HEK293 (cell line): ENCODE results near the gene KRTAP5-1.

Experiments
- HOXA7 ChIP-seq: sonication (generic); formaldehyde crosslinking; IDR thresholded peaks from 2 replicates; pipeline ENCODE4 v1.8.1; 2022; ENCODE audit warnings: missing genetic modification reagents, borderline replicate concordance
- IKZF3 ChIP-seq: fragments of 450-650 bp; IDR thresholded peaks from 2 replicates; pipeline ENCODE4 v1.5.0; 2018; ENCODE audit warnings: missing biosample characterization, mild to moderate bottlenecking, missing genetic modification characterization, moderate library complexity
- KLF1 ChIP-seq: fragments of 450-650 bp; formaldehyde crosslinking; IDR thresholded peaks from 2 replicates; pipeline ENCODE4 v1.5.1; 2016; ENCODE audit warnings: missing biosample characterization, missing genetic modification characterization
- KLF8 ChIP-seq: fragments of 450-650 bp; formaldehyde crosslinking; IDR thresholded peaks from 2 replicates; pipeline ENCODE4 v1.5.1; 2016; ENCODE audit warnings: missing biosample characterization, missing genetic modification characterization
- MZF1 ChIP-seq: fragments of 450-650 bp; formaldehyde crosslinking; IDR thresholded peaks from 2 replicates; pipeline ENCODE4 v1.5.1; 2017; ENCODE audit warnings: missing biosample characterization, missing genetic modification characterization, borderline replicate concordance
- REPIN1 ChIP-seq: fragments of 450-650 bp; formaldehyde crosslinking; IDR thresholded peaks from 2 replicates; pipeline ENCODE4 v1.5.1; 2017; ENCODE audit warnings: missing biosample characterization, missing genetic modification characterization, low read depth
- SCRT2 ChIP-seq: fragments of 450-650 bp; formaldehyde crosslinking; IDR thresholded peaks from 2 replicates; pipeline ENCODE4 v1.5.1; 2016; ENCODE audit warnings: missing biosample characterization, missing genetic modification characterization
- SP2 ChIP-seq: fragments of 450-650 bp; formaldehyde crosslinking; IDR thresholded peaks from 2 replicates; pipeline ENCODE4 v1.5.1; 2016; ENCODE audit warnings: missing biosample characterization, missing genetic modification characterization
- SP3 ChIP-seq: fragments of 450-650 bp; formaldehyde crosslinking; IDR thresholded peaks from 2 replicates; pipeline ENCODE4 v1.5.1; 2016; ENCODE audit warnings: missing biosample characterization, missing genetic modification characterization
- WT1 ChIP-seq: fragments of 450-650 bp; formaldehyde crosslinking; IDR thresholded peaks from 2 replicates; pipeline ENCODE4 v1.5.1; 2016; ENCODE audit warnings: missing biosample characterization, missing genetic modification characterization
- ZBTB10 ChIP-seq: fragments of 450-650 bp; formaldehyde crosslinking; IDR thresholded peaks from 2 replicates; pipeline ENCODE4 v1.5.1; 2016; ENCODE audit warnings: missing biosample characterization, missing genetic modification characterization
- ZBTB21 ChIP-seq: fragments of 450-650 bp; formaldehyde crosslinking; IDR thresholded peaks from 2 replicates; pipeline ENCODE4 v1.5.1; 2017; ENCODE audit warnings: missing biosample characterization, missing genetic modification characterization
- ZFP3 ChIP-seq: fragments of 450-650 bp; formaldehyde crosslinking; IDR thresholded peaks from 2 replicates; pipeline ENCODE4 v1.5.1; 2016; ENCODE audit warnings: low read depth, missing biosample characterization, missing genetic modification characterization
- ZNF138 ChIP-seq: fragments of 450-650 bp; formaldehyde crosslinking; IDR thresholded peaks from 2 replicates; pipeline ENCODE4 v1.5.1; 2016; ENCODE audit warnings: missing biosample characterization, missing genetic modification characterization, borderline replicate concordance
- ZNF155 ChIP-seq: fragments of 450-650 bp; formaldehyde crosslinking; IDR thresholded peaks from 2 replicates; pipeline ENCODE4 v1.5.1; 2016; ENCODE audit warnings: missing biosample characterization, missing genetic modification characterization
- ZNF174 ChIP-seq: fragments of 450-650 bp; formaldehyde crosslinking; IDR thresholded peaks from 2 replicates; pipeline ENCODE4 v1.5.0; 2017; ENCODE audit warnings: missing biosample characterization, mild to moderate bottlenecking, missing genetic modification characterization
- ZNF292 ChIP-seq: fragments of 450-650 bp; formaldehyde crosslinking; IDR thresholded peaks from 2 replicates; pipeline ENCODE4 v1.5.1; 2016; ENCODE audit warnings: low read depth, missing biosample characterization, missing genetic modification characterization, borderline replicate concordance
- ZNF311 ChIP-seq: fragments of 450-650 bp; formaldehyde crosslinking; IDR thresholded peaks from 2 replicates; pipeline ENCODE4 v1.5.1; 2017; ENCODE audit warnings: missing biosample characterization, missing genetic modification characterization, borderline replicate concordance
- ZNF391 ChIP-seq: fragments of 450-650 bp; formaldehyde crosslinking; IDR thresholded peaks from 2 replicates; pipeline ENCODE4 v1.5.1; 2016; ENCODE audit warnings: low read depth, missing biosample characterization, missing genetic modification characterization, borderline replicate concordance
- ZNF521 ChIP-seq: fragments of 450-650 bp; formaldehyde crosslinking; IDR thresholded peaks from 2 replicates; pipeline ENCODE4 v1.5.1; 2017; ENCODE audit warnings: missing biosample characterization, mild to moderate bottlenecking, missing genetic modification characterization
- ZNF580 ChIP-seq: fragments of 450-650 bp; formaldehyde crosslinking; IDR thresholded peaks from 2 replicates; pipeline ENCODE4 v1.5.1; 2016; ENCODE audit warnings: missing biosample characterization, missing genetic modification characterization
- ZNF585B ChIP-seq: fragments of 450-650 bp; formaldehyde crosslinking; IDR thresholded peaks from 2 replicates; pipeline ENCODE4 v1.5.1; 2016; ENCODE audit warnings: missing biosample characterization, missing genetic modification characterization
- ZNF654 ChIP-seq: fragments of 450-650 bp; formaldehyde crosslinking; IDR thresholded peaks from 2 replicates; pipeline ENCODE4 v1.5.1; 2016; ENCODE audit warnings: low read depth, missing biosample characterization, missing genetic modification characterization
- ZNF664 ChIP-seq: fragments of 450-650 bp; formaldehyde crosslinking; IDR thresholded peaks from 2 replicates; pipeline ENCODE4 v1.5.1; 2016; ENCODE audit warnings: missing biosample characterization, missing genetic modification characterization
- ZNF677 ChIP-seq: fragments of 450-650 bp; IDR thresholded peaks from 2 replicates; pipeline ENCODE4 v1.5.0; 2018; ENCODE audit warnings: missing biosample characterization, mild to moderate bottlenecking, missing genetic modification characterization, moderate library complexity
- ZNF777 ChIP-seq: fragments of 450-650 bp; formaldehyde crosslinking; IDR thresholded peaks from 2 replicates; pipeline ENCODE4 v1.5.1; 2017; ENCODE audit warnings: missing biosample characterization, missing genetic modification characterization, borderline replicate concordance
- ZNF785 ChIP-seq: fragments of 450-650 bp; formaldehyde crosslinking; IDR thresholded peaks from 2 replicates; pipeline ENCODE4 v1.5.1; 2016; ENCODE audit warnings: missing biosample characterization, missing genetic modification characterization
- TF ChIP-seq, protein P1 (sequence below): fragments of 450-650 bp; IDR thresholded peaks from 2 replicates; pipeline ENCODE4 v1.5.1; 2018; ENCODE audit warnings: missing biosample characterization, missing genetic modification characterization
- TF ChIP-seq, protein P2 (sequence below): fragments of 450-650 bp; formaldehyde crosslinking; IDR thresholded peaks from 2 replicates; pipeline ENCODE4 v1.5.1; 2017; ENCODE audit warnings: missing biosample characterization, missing genetic modification characterization
- TF ChIP-seq, protein P3 (sequence below): fragments of 450-650 bp; formaldehyde crosslinking; IDR thresholded peaks from 2 replicates; pipeline ENCODE4 v1.5.1; 2016; ENCODE audit warnings: missing biosample characterization, missing genetic modification characterization
- TF ChIP-seq, protein P4 (sequence below): fragments of 450-650 bp; formaldehyde crosslinking; IDR thresholded peaks from 2 replicates; pipeline ENCODE4 v1.5.1; 2016; ENCODE audit warnings: missing biosample characterization, missing genetic modification characterization

The KRTAP5-1 gene

GRCh38 chr11:1572197-1573076 is 12.6 kb downstream of the KRTAP5-1 start, which contains the start of gene DUSP8 (continued):
- TF ChIP-seq, protein P1, sequence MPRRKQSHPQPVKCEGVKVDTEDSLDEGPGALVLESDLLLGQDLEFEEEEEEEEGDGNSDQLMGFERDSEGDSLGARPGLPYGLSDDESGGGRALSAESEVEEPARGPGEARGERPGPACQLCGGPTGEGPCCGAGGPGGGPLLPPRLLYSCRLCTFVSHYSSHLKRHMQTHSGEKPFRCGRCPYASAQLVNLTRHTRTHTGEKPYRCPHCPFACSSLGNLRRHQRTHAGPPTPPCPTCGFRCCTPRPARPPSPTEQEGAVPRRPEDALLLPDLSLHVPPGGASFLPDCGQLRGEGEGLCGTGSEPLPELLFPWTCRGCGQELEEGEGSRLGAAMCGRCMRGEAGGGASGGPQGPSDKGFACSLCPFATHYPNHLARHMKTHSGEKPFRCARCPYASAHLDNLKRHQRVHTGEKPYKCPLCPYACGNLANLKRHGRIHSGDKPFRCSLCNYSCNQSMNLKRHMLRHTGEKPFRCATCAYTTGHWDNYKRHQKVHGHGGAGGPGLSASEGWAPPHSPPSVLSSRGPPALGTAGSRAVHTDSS (tag by site-specific recombination): no peak
- no peak for TF ChIP-seq SCRT2 (tag by site-specific recombination)
- no peak for TF ChIP-seq ZNF521 (tag by site-specific recombination)
- peak; percentile 61; the same call in 1 of the 2 replicates for TF ChIP-seq ZBTB10 (tag by site-specific recombination)
- no peak for TF ChIP-seq ZNF785
- peak; percentile 45; the same call in 1 of the 2 replicates for TF ChIP-seq KLF8
- TF ChIP-seq ZNF580 (tag by site-specific recombination): no peak
- TF ChIP-seq ZNF677: no peak
- TF ChIP-seq ZNF585B (tag by site-specific recombination): no peak
- TF ChIP-seq, protein P2, sequence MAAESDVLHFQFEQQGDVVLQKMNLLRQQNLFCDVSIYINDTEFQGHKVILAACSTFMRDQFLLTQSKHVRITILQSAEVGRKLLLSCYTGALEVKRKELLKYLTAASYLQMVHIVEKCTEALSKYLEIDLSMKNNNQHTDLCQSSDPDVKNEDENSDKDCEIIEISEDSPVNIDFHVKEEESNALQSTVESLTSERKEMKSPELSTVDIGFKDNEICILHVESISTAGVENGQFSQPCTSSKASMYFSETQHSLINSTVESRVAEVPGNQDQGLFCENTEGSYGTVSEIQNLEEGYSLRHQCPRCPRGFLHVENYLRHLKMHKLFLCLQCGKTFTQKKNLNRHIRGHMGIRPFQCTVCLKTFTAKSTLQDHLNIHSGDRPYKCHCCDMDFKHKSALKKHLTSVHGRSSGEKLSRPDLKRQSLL: no peak
- TF ChIP-seq ZNF777 (tag by site-specific recombination): no peak
- no peak for TF ChIP-seq REPIN1 (tag by site-specific recombination)
- TF ChIP-seq ZNF391 (tag by site-specific recombination): no peak
- TF ChIP-seq MZF1 (tag by site-specific recombination): no peak
- TF ChIP-seq ZNF174 (tag by site-specific recombination): no peak
- no peak for TF ChIP-seq ZNF138 (tag by site-specific recombination)
- 0 out of 2 replicates have a peak, but pooled peaks have one; percentile 13 for TF ChIP-seq KLF1
- no peak for TF ChIP-seq ZNF311
- TF ChIP-seq ZNF155: no peak
- TF ChIP-seq ZNF664 (tag by site-specific recombination): no peak
- 0 out of 2 replicates have a peak, but pooled peaks have one; percentile 6 for TF ChIP-seq SP2 (tag by site-specific recombination)
- no peak for TF ChIP-seq ZNF292 (tag by site-specific recombination)
- no peak for TF ChIP-seq HOXA7
- TF ChIP-seq, protein P3, sequence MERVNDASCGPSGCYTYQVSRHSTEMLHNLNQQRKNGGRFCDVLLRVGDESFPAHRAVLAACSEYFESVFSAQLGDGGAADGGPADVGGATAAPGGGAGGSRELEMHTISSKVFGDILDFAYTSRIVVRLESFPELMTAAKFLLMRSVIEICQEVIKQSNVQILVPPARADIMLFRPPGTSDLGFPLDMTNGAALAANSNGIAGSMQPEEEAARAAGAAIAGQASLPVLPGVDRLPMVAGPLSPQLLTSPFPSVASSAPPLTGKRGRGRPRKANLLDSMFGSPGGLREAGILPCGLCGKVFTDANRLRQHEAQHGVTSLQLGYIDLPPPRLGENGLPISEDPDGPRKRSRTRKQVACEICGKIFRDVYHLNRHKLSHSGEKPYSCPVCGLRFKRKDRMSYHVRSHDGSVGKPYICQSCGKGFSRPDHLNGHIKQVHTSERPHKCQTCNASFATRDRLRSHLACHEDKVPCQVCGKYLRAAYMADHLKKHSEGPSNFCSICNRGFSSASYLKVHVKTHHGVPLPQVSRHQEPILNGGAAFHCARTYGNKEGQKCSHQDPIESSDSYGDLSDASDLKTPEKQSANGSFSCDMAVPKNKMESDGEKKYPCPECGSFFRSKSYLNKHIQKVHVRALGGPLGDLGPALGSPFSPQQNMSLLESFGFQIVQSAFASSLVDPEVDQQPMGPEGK (tag by site-specific recombination): peak; percentile 11; the same call in 1 of the 2 replicates
- TF ChIP-seq ZNF654 (tag by site-specific recombination): no peak
- no peak for TF ChIP-seq ZFP3 (tag by site-specific recombination)
- no peak for TF ChIP-seq ZBTB21 (tag by site-specific recombination)
- TF ChIP-seq SP3 (tag by site-specific recombination): no peak
- TF ChIP-seq, protein P4, sequence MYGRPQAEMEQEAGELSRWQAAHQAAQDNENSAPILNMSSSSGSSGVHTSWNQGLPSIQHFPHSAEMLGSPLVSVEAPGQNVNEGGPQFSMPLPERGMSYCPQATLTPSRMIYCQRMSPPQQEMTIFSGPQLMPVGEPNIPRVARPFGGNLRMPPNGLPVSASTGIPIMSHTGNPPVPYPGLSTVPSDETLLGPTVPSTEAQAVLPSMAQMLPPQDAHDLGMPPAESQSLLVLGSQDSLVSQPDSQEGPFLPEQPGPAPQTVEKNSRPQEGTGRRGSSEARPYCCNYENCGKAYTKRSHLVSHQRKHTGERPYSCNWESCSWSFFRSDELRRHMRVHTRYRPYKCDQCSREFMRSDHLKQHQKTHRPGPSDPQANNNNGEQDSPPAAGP: no peak
- no peak for TF ChIP-seq WT1
- no peak for TF ChIP-seq IKZF3 (tag by site-specific recombination)
